ENCODE data around the gene ZNF726. TPM values are rescaled to one million over a fixed set of nuclear protein-coding genes. Genes with fewer than 3 reads are reported as not detected.

ZNF726 gene
- polyA plus RNA-seq, 1 experiment: 0.95 TPM

DNA sequence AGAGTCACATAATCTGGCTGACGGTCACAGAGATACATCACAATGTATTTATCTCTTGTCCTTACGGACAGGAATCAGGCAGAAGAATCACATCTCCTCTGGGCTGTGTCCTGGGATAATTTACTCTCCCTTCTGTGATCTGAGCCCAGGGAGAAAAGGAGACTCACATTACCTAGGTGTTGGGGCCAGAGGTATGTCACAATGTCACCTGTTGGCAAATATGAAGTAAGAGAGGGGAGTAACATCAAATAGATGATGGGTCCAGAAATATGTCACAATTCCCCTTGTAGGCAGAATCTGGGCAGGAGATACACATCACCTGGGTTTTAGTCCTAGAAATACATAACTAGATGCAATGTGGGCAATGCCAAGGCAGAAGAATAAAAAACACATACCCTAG, 67.2 kb downstream of the ZNF726 start:
- TF ChIP-seq, protein P1, sequence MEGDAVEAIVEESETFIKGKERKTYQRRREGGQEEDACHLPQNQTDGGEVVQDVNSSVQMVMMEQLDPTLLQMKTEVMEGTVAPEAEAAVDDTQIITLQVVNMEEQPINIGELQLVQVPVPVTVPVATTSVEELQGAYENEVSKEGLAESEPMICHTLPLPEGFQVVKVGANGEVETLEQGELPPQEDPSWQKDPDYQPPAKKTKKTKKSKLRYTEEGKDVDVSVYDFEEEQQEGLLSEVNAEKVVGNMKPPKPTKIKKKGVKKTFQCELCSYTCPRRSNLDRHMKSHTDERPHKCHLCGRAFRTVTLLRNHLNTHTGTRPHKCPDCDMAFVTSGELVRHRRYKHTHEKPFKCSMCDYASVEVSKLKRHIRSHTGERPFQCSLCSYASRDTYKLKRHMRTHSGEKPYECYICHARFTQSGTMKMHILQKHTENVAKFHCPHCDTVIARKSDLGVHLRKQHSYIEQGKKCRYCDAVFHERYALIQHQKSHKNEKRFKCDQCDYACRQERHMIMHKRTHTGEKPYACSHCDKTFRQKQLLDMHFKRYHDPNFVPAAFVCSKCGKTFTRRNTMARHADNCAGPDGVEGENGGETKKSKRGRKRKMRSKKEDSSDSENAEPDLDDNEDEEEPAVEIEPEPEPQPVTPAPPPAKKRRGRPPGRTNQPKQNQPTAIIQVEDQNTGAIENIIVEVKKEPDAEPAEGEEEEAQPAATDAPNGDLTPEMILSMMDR (IDR thresholded peaks at IDR 0.05; ENCODE audit: low read depth, low read length): no peak
- Histone ChIP-seq H3K27ac (ENCODE audit: low read depth, low read length) (no peak overlapping the region), H3K27me3 (ENCODE audit: control insufficient read depth, insufficient read depth, low read length) (no peaks in the 10 kb centered on the region), H3K4me3 (ENCODE audit: low read depth, low read length) (no peak overlapping the region), H3K9me3 (ENCODE audit: control insufficient read depth, insufficient read depth, low read length) (peaks cover 9% of the 10 kb centered on the region; the same call in 1 of the 2 replicates)
- CTCF ChIA-PET: no interaction called here
- DNase-seq (ENCODE audit: low read depth, low spot score): no peak
- POLR2A ChIA-PET: no interaction called here

DNA sequence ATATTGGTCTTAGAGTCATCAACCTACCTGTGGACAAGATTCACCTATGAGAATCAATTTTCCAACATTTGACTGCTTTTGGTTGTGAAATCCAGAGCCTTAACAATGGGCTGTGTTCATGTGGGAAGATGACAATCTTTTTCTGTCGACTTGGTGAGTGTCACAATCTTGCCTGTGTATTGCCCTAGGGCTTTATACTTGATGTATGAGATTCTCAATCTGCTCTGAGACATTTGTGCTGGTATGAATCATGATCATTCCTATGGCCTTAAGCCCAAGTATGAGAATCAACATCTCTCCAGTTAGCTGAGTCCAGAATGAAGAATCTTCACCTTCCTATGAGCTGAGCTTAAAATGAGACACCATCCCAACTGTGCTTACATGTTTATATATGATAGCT, 68.7 kb downstream of the ZNF726 start:
- ChIA-PET POLR2A (no interaction called here), CTCF (no interaction called here)
- TF ChIP-seq, protein P1 (IDR thresholded peaks at IDR 0.05; ENCODE audit: low read depth, low read length): no peak
- Histone ChIP-seq H3K4me3 (ENCODE audit: low read depth, low read length) (no peak overlapping the region), H3K9me3 (ENCODE audit: control insufficient read depth, insufficient read depth, low read length) (peaks cover 4% of the 10 kb centered on the region; the same call in 1 of the 2 replicates), H3K27me3 (ENCODE audit: control insufficient read depth, insufficient read depth, low read length) (no peaks in the 10 kb centered on the region), H3K27ac (ENCODE audit: low read depth, low read length) (no peak overlapping the region)
- DNase-seq (ENCODE audit: low read depth, low spot score): no peak

Other genes with a start within 250 kb of the ZNF726 start
- 3.8 and 5.3 TPM in 2 replicates for gene ZNF675, start 227.7 kb upstream of the ZNF726 start, polyA plus RNA-seq (2011; rRNA removed)
- 0.36 and 0.82 TPM in 2 replicates for gene ZNF681, start 156.0 kb upstream of the ZNF726 start, polyA plus RNA-seq (2011; rRNA removed)
- 8.7 and 11.4 TPM in 2 replicates for gene ZNF254, start 172.3 kb downstream of the ZNF726 start, polyA plus RNA-seq (2011; rRNA removed)